Activated CD8-positive, alpha-beta T cell treated with anti-CD3 and anti-CD28 coated beads for 36 hours (primary cell): ENCODE measurements around the gene JAK1. TPM values are rescaled to one million over a fixed set of nuclear protein-coding genes. Genes with fewer than 3 reads are reported as not detected.

Experiments
- ATAC-seq: fragments of 200-7000 bp; cut with Tn5 transposase; one replicate; pipeline ENCODE4 v1.10.0; 2021; ENCODE audit warnings: mild to moderate bottlenecking, moderate library complexity
- CTCF ChIA-PET: fragments of 350-600 bp; sonication (Branson Sonifier 250); formaldehyde crosslinking; loops from one replicate; lab custom pipeline; 2021; ENCODE audit warnings: antibody characterized with exemption; lab: Charles Lee
- POLR2A ChIA-PET: fragments of 350-600 bp; sonication (Branson Sonifier 250); formaldehyde crosslinking; loops from one replicate; lab custom pipeline; 2021; ENCODE audit warnings: antibody characterized with exemption; lab: Charles Lee
- DNase-seq: peaks from one replicate; pipeline ENCODE4 v3.0.0-alpha.2; 2020
- H3K27ac Mint-ChIP-seq: one replicate; pipeline ENCODE4 v1.8.0; 2021; ENCODE audit warnings: mild to moderate bottlenecking, mixed read lengths
- H3K27me3 Mint-ChIP-seq: one replicate; pipeline ENCODE4 v1.8.0; 2021; ENCODE audit warnings: mixed read lengths
- H3K36me3 Mint-ChIP-seq: one replicate; pipeline ENCODE4 v1.8.0; 2021; ENCODE audit warnings: low read depth, mixed read lengths
- H3K4me1 Mint-ChIP-seq: one replicate; pipeline ENCODE4 v1.8.0; 2021; ENCODE audit warnings: low read depth, mixed read lengths
- H3K4me3 Mint-ChIP-seq: one replicate; pipeline ENCODE4 v1.8.0; 2021; ENCODE audit warnings: mild to moderate bottlenecking, moderate library complexity, mixed read lengths
- H3K9me3 Mint-ChIP-seq: one replicate; pipeline ENCODE4 v1.8.0; 2021; ENCODE audit warnings: mixed read lengths
- intact Hi-C: fragments of 100-400 bp; cut with micrococcal nuclease; formaldehyde crosslinking; loops from one replicate; pipeline ENCODE4 v1.10.0; 2022
- total RNA-seq, 2 experiments: library from RNA; stranded (reverse); gene quantifications; one replicate each; pipeline ENCODE4 v1.2.3, GENCODE V29; 2021
- TF ChIP-seq, protein P1 (sequence below): fragments of 200-600 bp; IDR thresholded peaks from one replicate; pipeline ENCODE4 v1.8.0; 2022; ENCODE audit warnings: antibody characterized with exemption, mild to moderate bottlenecking

Gene JAK1
- total RNA-seq, 2 experiments from 2014 or later = 96.3 to 108 TPM

DNA sequence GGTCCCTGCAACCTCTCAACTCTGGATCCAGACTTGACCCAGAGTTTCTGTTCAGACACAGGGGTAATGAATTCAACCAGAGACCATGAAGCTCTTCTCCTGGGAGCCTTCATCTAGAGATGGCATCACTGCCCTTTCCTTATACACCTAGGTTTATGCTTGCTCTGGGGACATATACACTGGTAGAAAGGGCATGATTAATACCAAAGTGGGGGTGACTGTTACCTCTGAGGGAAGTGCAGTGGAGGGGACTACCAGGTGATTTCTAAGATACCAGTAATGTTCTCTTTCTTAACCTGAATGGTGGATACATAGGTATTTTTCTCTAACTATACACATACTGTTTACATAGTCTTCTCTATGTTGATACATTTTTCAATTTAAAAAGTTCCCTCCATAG, 48.4 kb downstream of the JAK1 start:
- intact Hi-C loops = no loop called here
- ATAC-seq (peak; percentile 28), DNase-seq (no peak)
- H3K4me3 Mint-ChIP-seq = no peak overlapping the region
- H3K27me3 Mint-ChIP-seq = no peaks in the 10 kb centered on the region
- peaks cover 14% of the 10 kb centered on the region for H3K36me3 Mint-ChIP-seq
- POLR2A ChIA-PET = interaction anchor here (0.6 to 1.2 kb wide), 2 partner anchors 24 to 1837 kb away, joined by 3 to 6 read pairs; no protein-coding TSS in a partner anchor
- H3K9me3 Mint-ChIP-seq = no peaks in the 10 kb centered on the region
- CTCF ChIA-PET = interaction anchor here (0.6 to 0.9 kb wide), 2 partner anchors 27 to 157 kb away, joined by 3 read pairs; no protein-coding TSS in a partner anchor
- TF ChIP-seq, protein P1, sequence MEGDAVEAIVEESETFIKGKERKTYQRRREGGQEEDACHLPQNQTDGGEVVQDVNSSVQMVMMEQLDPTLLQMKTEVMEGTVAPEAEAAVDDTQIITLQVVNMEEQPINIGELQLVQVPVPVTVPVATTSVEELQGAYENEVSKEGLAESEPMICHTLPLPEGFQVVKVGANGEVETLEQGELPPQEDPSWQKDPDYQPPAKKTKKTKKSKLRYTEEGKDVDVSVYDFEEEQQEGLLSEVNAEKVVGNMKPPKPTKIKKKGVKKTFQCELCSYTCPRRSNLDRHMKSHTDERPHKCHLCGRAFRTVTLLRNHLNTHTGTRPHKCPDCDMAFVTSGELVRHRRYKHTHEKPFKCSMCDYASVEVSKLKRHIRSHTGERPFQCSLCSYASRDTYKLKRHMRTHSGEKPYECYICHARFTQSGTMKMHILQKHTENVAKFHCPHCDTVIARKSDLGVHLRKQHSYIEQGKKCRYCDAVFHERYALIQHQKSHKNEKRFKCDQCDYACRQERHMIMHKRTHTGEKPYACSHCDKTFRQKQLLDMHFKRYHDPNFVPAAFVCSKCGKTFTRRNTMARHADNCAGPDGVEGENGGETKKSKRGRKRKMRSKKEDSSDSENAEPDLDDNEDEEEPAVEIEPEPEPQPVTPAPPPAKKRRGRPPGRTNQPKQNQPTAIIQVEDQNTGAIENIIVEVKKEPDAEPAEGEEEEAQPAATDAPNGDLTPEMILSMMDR = no peak
- peak overlapping the region; percentile 73 for H3K27ac Mint-ChIP-seq
- H3K4me1 Mint-ChIP-seq = peaks cover 84% of the 10 kb centered on the region

DNA sequence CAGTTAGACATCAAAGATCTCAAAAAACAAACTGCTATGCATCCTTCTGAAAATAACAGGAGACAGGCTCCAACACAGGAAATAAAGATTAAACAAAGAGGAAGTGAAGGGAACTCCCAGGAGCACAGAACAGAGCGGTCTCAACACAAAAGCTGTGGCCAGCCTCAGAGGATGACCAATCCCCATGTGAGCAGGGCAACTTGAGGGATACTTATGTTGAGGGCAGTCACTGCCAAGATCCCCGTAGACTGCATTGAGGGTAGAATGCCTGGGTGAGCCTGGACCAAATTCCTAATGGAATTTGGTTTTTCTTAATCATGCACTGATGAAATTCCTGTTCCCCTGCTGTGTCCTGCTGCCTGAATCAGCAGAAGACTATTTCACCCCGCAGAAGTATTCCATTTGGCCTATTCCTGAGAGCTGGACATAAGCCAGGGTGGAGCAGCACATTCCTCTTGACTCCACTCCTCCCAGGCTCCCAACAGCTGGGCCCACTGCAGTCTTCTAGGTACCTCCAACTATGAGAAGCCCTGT, 49.0 kb downstream of the JAK1 start:
- peaks cover 14% of the 10 kb centered on the region for H3K36me3 Mint-ChIP-seq
- no peaks in the 10 kb centered on the region for H3K27me3 Mint-ChIP-seq
- ATAC-seq = no peak
- H3K4me3 Mint-ChIP-seq = no peak overlapping the region
- H3K4me1 Mint-ChIP-seq = peaks cover 84% of the 10 kb centered on the region
- CTCF ChIA-PET = interaction anchor here (0.6 to 1.5 kb wide), 2 partner anchors 16 to 27 kb away, joined by 3 to 4 read pairs; no protein-coding TSS in a partner anchor
- TF ChIP-seq, protein P1 = no peak
- no peak for DNase-seq
- POLR2A ChIA-PET = interaction anchor here (0.6 to 1.2 kb wide), 2 partner anchors 23 to 1837 kb away, joined by 3 to 6 read pairs; no protein-coding TSS in a partner anchor
- intact Hi-C loops = no loop called here
- no peaks in the 10 kb centered on the region for H3K9me3 Mint-ChIP-seq
- H3K27ac Mint-ChIP-seq = peak overlapping the region; percentile 73

DNA sequence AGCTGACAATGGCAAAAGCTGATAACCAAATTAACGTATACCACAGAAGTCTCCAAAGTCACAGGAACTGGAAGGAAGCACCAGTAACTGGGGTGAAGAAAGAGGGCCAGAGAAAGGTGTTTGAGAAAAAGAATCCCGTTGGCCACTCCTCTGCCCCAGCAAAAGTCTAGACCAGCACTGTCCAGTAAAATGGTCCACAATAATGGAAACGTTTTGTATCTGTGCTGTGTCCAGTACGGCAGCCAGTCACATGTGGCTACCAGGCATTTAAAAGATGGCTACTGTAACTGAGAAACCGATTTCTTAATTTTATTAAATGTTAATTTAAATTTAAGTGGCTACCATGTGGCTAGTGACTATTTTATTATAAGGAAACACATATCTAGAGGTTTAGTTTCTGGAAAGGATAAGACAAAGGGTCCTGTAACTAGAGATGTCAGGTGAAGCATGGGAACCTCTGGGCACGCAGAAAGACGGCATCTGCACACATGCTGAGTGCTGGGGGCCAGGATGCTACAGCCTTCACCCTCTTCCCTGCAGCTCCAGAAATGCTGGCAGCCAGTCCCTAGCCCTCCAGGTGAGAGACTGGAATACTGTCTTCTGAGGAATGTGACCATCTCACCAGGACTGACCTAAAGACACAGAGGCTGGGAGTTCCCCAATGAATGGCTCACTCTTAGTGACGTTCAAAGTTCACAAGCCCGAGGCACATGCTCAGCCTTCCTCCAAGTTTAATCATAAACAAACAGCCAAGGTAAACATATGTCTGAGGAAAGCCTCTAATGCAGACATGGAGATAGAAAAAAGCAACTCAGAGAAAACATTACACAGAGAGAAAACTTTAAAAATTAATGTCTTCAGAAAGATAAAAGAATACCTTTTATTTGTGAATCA, 50.7 kb downstream of the JAK1 start:
- no peak overlapping the region for H3K4me3 Mint-ChIP-seq

DNA sequence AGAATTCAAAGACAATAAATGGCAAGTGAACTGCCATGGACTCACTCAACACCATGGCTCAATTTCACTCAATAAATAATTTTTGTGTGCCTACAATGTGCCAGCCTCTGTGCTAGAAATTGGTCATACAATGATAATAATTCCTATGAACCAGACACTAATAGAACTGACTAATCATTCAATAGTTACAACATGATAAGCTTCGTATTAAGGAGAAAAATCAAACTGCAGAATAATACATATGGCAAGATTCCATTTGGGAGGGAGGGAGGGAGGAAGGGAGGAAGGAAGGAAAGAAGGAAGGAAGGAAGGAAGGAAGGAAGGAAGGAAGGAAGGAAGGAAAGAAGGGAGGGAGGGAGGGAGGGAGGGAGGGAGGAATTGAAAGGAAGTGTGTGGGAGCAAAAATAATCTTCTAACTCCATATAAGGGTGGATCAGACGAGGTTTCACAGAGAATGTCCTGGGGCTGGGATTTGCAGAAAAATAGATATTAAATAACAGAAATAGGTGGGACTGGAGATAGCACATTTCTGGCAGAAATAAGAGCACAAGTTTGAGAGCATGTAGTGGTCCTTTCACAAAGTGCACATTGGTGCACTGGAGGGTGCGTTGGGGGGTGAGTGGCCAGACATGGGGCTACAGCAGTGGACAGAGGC, 52.9 kb downstream of the JAK1 start:
- DNase-seq (no peak), ATAC-seq (no peak)
- Mint-ChIP-seq H3K4me1 (peaks cover 83% of the 10 kb centered on the region), H3K9me3 (no peaks in the 10 kb centered on the region), H3K27me3 (no peaks in the 10 kb centered on the region), H3K4me3 (no peak overlapping the region), H3K27ac (peak overlapping the region; percentile 66), H3K36me3 (peaks cover 6% of the 10 kb centered on the region)
- ChIA-PET CTCF (interaction anchor here (1.1 kb wide), 1 partner anchor 47 kb away, joined by 3 read pairs; no protein-coding TSS in a partner anchor), POLR2A (interaction anchor here (1.6 to 2.0 kb wide), 2 partner anchors 9 to 49 kb away, joined by 3 to 20 read pairs; no protein-coding TSS in a partner anchor)
- TF ChIP-seq, protein P1 = no peak
- intact Hi-C loops = no loop called here

More for the DNA sequence above, 50.7 kb downstream of the JAK1 start:
- no peak overlapping the region for H3K27ac Mint-ChIP-seq
- ATAC-seq (no peak), DNase-seq (no peak)
- POLR2A ChIA-PET = interaction anchor here (0.6 to 1.5 kb wide), 3 partner anchors 13 to 50 kb away, joined by 3 to 4 read pairs (median 3); partner anchors contain the start of gene JAK1
- no peaks in the 10 kb centered on the region for H3K27me3 Mint-ChIP-seq
- CTCF ChIA-PET = interaction anchor here (1.5 kb wide), 1 partner anchor 18 kb away, joined by 4 read pairs; no protein-coding TSS in a partner anchor
- TF ChIP-seq, protein P1 = no peak
- peaks cover 14% of the 10 kb centered on the region for H3K36me3 Mint-ChIP-seq
- peaks cover 83% of the 10 kb centered on the region for H3K4me1 Mint-ChIP-seq
- intact Hi-C loops = no loop called here
- no peaks in the 10 kb centered on the region for H3K9me3 Mint-ChIP-seq
